OCI-LY3 (cell line): ENCODE data around the gene GAL3ST2.
"Not testable (repeated sequence)": the region's sequence is repeated elsewhere in the genome, so short reads cannot be mapped to it uniquely, and the experiment has no call there.

Experiments
- H2AFZ ChIP-seq: fragments of 200-600, 300-600 bp; shearing (Covaris generic); 2 replicates; pipeline ENCODE4 v1.6.0; 2014; ENCODE audit warnings: antibody characterized with exemption, low read depth, low read length
- H3K27ac ChIP-seq: fragments of 200-600, 300-600 bp; sonication (generic); 2 replicates; pipeline ENCODE4 v1.5.1; 2014; ENCODE audit warnings: mild to moderate bottlenecking, low read length, moderate library complexity, mixed read lengths
- H3K27me3 ChIP-seq: fragments of 200-600, 300-600 bp; sonication (generic); 2 replicates; pipeline ENCODE4 v1.6.1; 2014; ENCODE audit warnings: low read depth, low read length, mixed read lengths
- H3K36me3 ChIP-seq: fragments of 200-600, 300-600 bp; sonication (generic); replicated peaks from 2 replicates; pipeline ENCODE3; 2014; ENCODE audit warnings: low read depth, low read length, mixed read lengths
- H3K4me1 ChIP-seq: fragments of 300-600, 200-600 bp; sonication (generic); 2 replicates; pipeline ENCODE4 v1.6.1; 2014; ENCODE audit warnings: low read length, mixed read lengths
- H3K4me2 ChIP-seq: fragments of 200-600, 300-600 bp; sonication (generic); 2 replicates; pipeline ENCODE4 v1.6.1; 2014; ENCODE audit warnings: low read length, mixed read lengths
- H3K4me3 ChIP-seq: fragments of 300-600, 200-600 bp; sonication (generic); 2 replicates; pipeline ENCODE4 v1.5.1; 2014; ENCODE audit warnings: antibody characterized with exemption, mild to moderate bottlenecking, low read length, moderate library complexity
- H3K79me2 ChIP-seq: fragments of 300-600, 200-600 bp; shearing (Covaris generic); 2 replicates; pipeline ENCODE4 v1.6.1; 2014; ENCODE audit warnings: mild to moderate bottlenecking, low read length, mixed read lengths
- H3K9ac ChIP-seq: fragments of 300-600, 200-600 bp; shearing (Covaris generic); 2 replicates; pipeline ENCODE4 v1.6.0; 2014; ENCODE audit warnings: mild to moderate bottlenecking, low read length, moderate library complexity
- H3K9me3 ChIP-seq: fragments of 200-600, 300-600 bp; shearing (Covaris generic); 2 replicates; pipeline ENCODE4 v1.6.1; 2014; ENCODE audit warnings: low read length, mixed read lengths; ENCODE audit not compliant: insufficient read depth
- H4K20me1 ChIP-seq: fragments of 200-600, 300-600 bp; sonication (generic); 2 replicates; pipeline ENCODE4 v1.6.1; 2016; ENCODE audit warnings: low read length, mixed read lengths; ENCODE audit not compliant: insufficient read depth
- EZH2phosphoT487 ChIP-seq: fragments of 200-600 bp; shearing (Covaris generic); IDR thresholded peaks from 2 replicates; pipeline ENCODE4 v1.6.1; 2018; ENCODE audit warnings: antibody characterized with exemption, mixed run types, low read depth
- TF ChIP-seq, protein P1 (sequence below): fragments of 200-600, 300-600 bp; sonication (generic); IDR thresholded peaks from 2 replicates; pipeline ENCODE4 v1.5.1; 2014; ENCODE audit warnings: antibody characterized with exemption, low read length, low read depth

The GAL3ST2 gene

DNA sequence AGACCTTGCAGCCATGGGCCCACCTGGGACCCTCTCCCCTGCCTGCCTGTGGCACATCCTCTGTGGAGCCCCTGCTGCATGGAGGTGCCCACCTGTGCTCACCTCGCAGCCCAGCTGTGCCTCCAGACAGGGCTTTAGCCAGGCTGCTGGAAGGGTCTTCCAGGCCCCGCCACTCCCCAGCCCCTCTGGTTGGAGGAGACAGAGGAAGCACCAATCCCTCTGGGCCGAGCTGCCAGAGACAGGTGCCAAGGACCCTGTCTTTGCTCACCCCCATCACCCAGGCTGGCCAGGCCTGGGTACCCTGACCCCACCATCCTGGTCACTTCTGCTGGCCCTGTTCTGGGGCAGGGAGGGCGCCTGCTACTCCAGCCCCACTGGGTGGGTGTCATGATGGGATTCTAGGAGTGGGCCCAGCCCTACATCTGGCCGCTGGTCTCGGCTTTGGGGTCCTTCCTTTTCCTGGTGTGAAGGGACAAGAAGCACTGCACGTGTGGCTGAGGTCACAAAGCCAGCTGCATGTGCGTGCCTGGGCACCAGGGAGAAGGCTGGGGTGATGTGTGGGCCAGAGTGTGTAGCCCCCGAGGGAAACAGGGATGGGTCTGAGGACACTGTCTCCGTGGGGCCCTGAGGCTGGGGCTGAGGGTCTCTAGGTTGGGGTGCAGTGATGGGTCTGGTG is 23.0 kb downstream of the GAL3ST2 start:
- Histone ChIP-seq H3K4me2 (no peak overlapping the region), H4K20me1 (no peaks in the 10 kb centered on the region), H3K27ac (no peak overlapping the region), H2AFZ (no peak overlapping the region), H3K4me1 (peaks cover 8% of the 10 kb centered on the region), H3K36me3 (no peaks in the 10 kb centered on the region), H3K9ac (no peak overlapping the region), H3K79me2 (no peaks in the 10 kb centered on the region), H3K9me3 (no peaks in the 10 kb centered on the region), H3K4me3 (no peak overlapping the region), H3K27me3 (peaks cover 14% of the 10 kb centered on the region)
- TF ChIP-seq, protein P1, sequence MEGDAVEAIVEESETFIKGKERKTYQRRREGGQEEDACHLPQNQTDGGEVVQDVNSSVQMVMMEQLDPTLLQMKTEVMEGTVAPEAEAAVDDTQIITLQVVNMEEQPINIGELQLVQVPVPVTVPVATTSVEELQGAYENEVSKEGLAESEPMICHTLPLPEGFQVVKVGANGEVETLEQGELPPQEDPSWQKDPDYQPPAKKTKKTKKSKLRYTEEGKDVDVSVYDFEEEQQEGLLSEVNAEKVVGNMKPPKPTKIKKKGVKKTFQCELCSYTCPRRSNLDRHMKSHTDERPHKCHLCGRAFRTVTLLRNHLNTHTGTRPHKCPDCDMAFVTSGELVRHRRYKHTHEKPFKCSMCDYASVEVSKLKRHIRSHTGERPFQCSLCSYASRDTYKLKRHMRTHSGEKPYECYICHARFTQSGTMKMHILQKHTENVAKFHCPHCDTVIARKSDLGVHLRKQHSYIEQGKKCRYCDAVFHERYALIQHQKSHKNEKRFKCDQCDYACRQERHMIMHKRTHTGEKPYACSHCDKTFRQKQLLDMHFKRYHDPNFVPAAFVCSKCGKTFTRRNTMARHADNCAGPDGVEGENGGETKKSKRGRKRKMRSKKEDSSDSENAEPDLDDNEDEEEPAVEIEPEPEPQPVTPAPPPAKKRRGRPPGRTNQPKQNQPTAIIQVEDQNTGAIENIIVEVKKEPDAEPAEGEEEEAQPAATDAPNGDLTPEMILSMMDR = no peak
- TF ChIP-seq EZH2phosphoT487 = no peak

DNA sequence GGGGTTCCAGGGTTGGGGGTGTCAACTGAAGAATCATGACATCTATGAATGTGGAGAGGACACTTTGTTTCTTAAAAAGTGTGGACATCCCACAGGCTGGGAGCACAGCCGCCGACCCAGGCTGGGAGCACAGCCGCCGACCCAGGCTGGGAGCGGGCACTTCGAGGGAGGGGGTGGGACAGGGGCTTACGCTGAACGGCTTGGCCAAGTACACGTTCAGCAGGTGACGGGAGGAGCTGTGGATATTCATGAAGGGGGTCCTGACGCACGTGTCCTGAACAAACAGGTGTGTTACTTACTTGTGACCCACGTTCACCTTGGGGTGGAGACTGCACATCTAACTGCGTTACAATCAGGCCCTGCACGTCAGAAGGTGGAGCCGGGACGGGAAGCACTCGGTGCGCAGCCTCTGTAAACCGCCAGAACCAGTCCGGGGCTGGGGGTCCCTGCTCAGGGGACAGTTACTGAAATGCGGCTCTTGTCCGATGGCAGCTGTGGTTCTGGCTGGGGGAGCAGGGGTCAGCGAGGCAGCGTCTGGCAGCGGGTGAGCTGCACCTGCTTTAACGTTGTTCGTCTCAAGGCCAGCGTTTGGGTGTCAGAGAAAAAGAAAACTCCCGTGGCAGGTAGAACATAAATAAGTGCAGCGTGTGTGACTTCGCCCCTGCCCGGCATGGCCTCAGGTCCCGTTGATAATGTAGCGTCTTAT is 23.7 kb downstream of the GAL3ST2 start:
- H3K27me3 ChIP-seq = peaks cover 14% of the 10 kb centered on the region
- not testable (repeated sequence) for H3K36me3 ChIP-seq, H3K9me3 ChIP-seq, H4K20me1 ChIP-seq, H3K27ac ChIP-seq, H3K4me3 ChIP-seq, H3K4me2 ChIP-seq, H3K9ac ChIP-seq, H2AFZ ChIP-seq, H3K79me2 ChIP-seq
- H3K4me1 ChIP-seq = peaks cover 11% of the 10 kb centered on the region

DNA sequence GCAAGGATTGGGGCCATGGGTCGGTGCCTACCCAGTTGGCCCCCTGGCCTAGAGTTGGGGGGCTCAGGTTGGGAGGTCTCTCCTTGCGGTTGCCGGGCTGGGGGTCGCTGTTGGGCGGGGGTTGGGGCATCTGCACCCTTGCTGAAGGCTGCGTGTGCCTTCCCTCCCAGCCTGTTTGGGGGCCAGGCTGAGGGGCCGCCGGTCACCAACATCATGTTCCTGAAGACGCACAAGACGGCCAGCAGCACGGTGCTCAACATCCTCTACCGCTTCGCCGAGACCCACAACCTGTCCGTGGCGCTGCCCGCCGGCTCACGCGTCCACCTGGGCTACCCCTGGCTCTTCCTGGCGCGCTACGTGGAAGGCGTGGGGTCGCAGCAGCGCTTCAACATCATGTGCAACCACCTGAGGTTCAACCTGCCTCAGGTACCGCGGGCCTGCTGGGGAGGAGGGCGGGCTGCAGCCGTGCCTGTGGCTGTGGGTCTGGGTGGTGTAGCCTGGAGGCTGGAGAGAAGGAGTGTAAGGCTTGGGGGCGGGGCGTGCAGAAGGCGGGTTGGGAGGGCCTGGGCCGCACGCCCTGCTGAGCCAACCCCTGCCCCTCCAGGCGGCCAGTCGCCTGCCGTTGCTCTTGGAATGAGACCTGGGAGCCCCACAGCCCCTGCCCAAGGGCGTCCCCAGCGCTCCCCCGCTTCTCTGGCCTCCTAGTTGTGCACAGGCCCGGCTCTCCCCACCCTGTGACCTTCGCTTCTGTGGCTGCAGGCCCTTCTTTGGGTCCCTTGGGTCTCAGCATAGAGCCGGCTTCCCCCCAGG is 25.2 kb downstream of the GAL3ST2 start:
- Histone ChIP-seq H3K4me3 (no peak overlapping the region), H3K36me3 (no peaks in the 10 kb centered on the region), H3K27me3 (peaks cover 14% of the 10 kb centered on the region), H3K4me2 (no peak overlapping the region), H3K9me3 (no peaks in the 10 kb centered on the region), H3K79me2 (no peaks in the 10 kb centered on the region), H3K4me1 (peaks cover 11% of the 10 kb centered on the region), H2AFZ (no peak overlapping the region), H4K20me1 (no peaks in the 10 kb centered on the region), H3K27ac (no peak overlapping the region), H3K9ac (no peak overlapping the region)
- TF ChIP-seq, protein P1 = no peak
- TF ChIP-seq EZH2phosphoT487 = no peak

DNA sequence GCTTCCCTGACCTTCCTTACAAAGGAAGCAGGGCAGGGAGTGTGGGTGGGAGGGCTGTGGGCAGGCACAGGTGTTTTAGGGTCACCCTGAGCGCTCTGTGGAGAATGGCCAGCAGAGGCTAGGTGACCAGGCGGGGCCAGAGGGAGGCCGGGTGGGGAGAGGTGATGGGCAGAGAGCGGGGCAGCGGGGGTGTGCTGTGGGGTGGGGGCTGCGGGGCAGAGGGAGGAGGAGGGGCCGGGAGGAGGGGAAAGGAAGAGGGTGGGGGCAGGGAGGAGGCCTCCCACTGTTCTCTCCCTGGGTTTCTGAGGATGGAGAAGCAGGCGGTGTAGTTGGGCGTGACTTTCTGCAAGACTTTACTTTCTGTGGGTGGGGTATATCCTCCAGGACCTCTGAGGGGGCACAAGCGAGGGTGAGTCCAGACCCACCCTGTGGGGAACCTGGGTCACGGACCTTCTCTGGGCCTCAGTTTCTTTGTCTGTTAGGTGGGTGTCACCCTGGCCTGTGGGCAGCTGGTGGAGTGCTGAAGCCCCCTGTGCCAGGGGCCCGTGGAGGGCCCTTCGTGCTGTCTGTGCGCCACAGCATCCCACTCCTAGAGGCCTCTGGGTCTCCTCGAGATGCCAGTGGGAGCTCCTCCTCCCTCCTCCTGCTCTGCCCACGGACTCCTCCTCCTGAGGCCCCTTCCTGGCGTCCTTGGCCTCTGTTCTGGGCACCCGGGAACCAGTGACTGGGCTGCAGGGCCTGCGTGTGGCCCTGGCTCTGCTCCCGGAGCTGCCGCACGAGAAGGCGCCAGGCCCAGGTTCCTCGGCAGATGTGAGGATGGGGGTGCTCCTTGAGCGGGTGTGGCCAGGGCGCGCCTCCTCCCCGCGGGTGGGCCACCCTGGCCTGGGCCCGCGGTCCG is 26.0 kb downstream of the GAL3ST2 start:
- Histone ChIP-seq H2AFZ (no peak overlapping the region), H3K9ac (no peak overlapping the region), H3K9me3 (no peaks in the 10 kb centered on the region), H3K4me1 (peaks cover 11% of the 10 kb centered on the region), H4K20me1 (no peaks in the 10 kb centered on the region), H3K4me3 (no peak overlapping the region), H3K36me3 (no peaks in the 10 kb centered on the region), H3K4me2 (no peak overlapping the region), H3K79me2 (no peaks in the 10 kb centered on the region), H3K27ac (no peak overlapping the region), H3K27me3 (peaks cover 14% of the 10 kb centered on the region)
- TF ChIP-seq, protein P1 = no peak
- TF ChIP-seq EZH2phosphoT487 = no peak
